HepG2 (cell line): Measurements from ENCODE around the gene MICOS13. TPM values are rescaled to one million over a fixed set of nuclear protein-coding genes. Genes with fewer than 3 reads are reported as not detected.

Source experiments
- AKAP8 ChIP-seq: sonication (generic); formaldehyde crosslinking; IDR thresholded peaks from 2 replicates; pipeline ENCODE4 v1.5.1; 2020; ENCODE audit warnings: mild to moderate bottlenecking, missing genetic modification reagents
- ELF4 ChIP-seq: sonication (generic); formaldehyde crosslinking; IDR thresholded peaks from 2 replicates; pipeline ENCODE4 v1.5.0; 2020; ENCODE audit warnings: missing genetic modification reagents, mild to moderate bottlenecking, moderate library complexity, borderline replicate concordance
- ELK4 ChIP-seq: sonication (generic); formaldehyde crosslinking; IDR thresholded peaks from 2 replicates; pipeline ENCODE4 v1.9.0; 2021; ENCODE audit warnings: missing genetic modification reagents, borderline replicate concordance
- KIAA2018 ChIP-seq: sonication (generic); formaldehyde crosslinking; IDR thresholded peaks from 2 replicates; pipeline ENCODE4 v1.5.0; 2020; ENCODE audit warnings: mild to moderate bottlenecking, missing genetic modification reagents, borderline replicate concordance
- PCBP1 ChIP-seq: fragments of 200-400 bp; formaldehyde crosslinking; IDR thresholded peaks from 2 replicates; pipeline ENCODE4 v1.6.1; 2017; ENCODE audit warnings: mild to moderate bottlenecking, low read depth, low read length, borderline replicate concordance
- STAT6 ChIP-seq: sonication (generic); formaldehyde crosslinking; IDR thresholded peaks from 2 replicates; pipeline ENCODE4 v1.4.0; 2020; ENCODE audit warnings: missing genetic modification reagents, mild to moderate bottlenecking, borderline replicate concordance
- WIZ ChIP-seq: sonication (generic); formaldehyde crosslinking; IDR thresholded peaks from 2 replicates; pipeline ENCODE4 v1.5.1; 2020; ENCODE audit warnings: mild to moderate bottlenecking, missing genetic modification reagents
- ZBTB4 ChIP-seq: sonication (generic); formaldehyde crosslinking; IDR thresholded peaks from 2 replicates; pipeline ENCODE4 v1.4.0; 2020; ENCODE audit warnings: missing genetic modification reagents, mild to moderate bottlenecking, borderline replicate concordance
- ZNF446 ChIP-seq: sonication (generic); formaldehyde crosslinking; IDR thresholded peaks from 2 replicates; pipeline ENCODE4 v1.5.0; 2020; ENCODE audit warnings: mild to moderate bottlenecking, missing genetic modification reagents
- ZNF619 ChIP-seq: sonication (generic); formaldehyde crosslinking; IDR thresholded peaks from 2 replicates; pipeline ENCODE4 v1.4.0; 2020; ENCODE audit warnings: mild to moderate bottlenecking, missing genetic modification reagents
- ZNF720 ChIP-seq: sonication (generic); formaldehyde crosslinking; IDR thresholded peaks from 2 replicates; pipeline ENCODE4 v1.4.0; 2020; ENCODE audit warnings: missing genetic modification reagents
- polyA plus RNA-seq, 8 experiments: library from polyadenylated mRNA; depleted of rRNA in 3 of 8; stranded (reverse) in 7 of 8; unstranded in 1 of 8; fragments of >200 nt; fragmentation: Illumina TruSeq in 4 of 8; extraction: Trizol in 4 of 8; gene quantifications; 2 replicates each; pipeline versions ENCODE4 v1.2.1 to v1.2.3, GENCODE V29; 2011 to 2016; ENCODE audit warnings: low read depth in 4 of 8, missing spikeins in 1 of 8, mixed read lengths in 1 of 8; ENCODE audit not compliant: insufficient read depth in 1 of 8
- total RNA-seq, 5 experiments: library from RNA; depleted of rRNA; stranded (reverse); fragments of >200 nt; fragmentation: Illumina TruSeq; extraction: Trizol; gene quantifications; 2 replicates each; pipeline ENCODE4 v1.2.3, GENCODE V29; 2016; ENCODE audit warnings: low read depth in 1 of 5
- TF ChIP-seq, protein P1 (sequence below): fragments of 450-650 bp; IDR thresholded peaks from 2 replicates; pipeline ENCODE4 v1.6.1; 2017

The MICOS13 gene
- total and polyA plus RNA-seq, 2 of the 13 experiments (the other 11 are each of a cell fraction or from before 2014, with no cell fraction given): 28.8 to 35.4 TPM

DNA sequence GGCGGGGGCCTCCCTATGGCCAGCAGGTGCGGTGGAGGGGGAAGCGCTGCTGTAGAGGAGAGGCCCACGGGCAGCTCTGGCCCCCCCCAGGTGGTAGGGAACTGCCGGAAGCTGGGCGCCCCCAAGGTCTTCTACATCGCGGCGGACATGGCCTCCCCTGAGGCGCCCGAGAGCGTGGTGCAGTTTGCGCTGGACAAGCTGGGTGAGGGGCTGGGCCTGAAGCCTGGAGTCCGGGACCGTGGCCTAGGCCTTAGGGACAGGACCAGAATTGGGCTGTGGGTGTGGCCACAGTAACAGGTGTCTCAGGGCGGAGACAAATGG lies 6.0 kb upstream of the MICOS13 start (continued):
- TF ChIP-seq ZBTB4 (CRISPR knock-in tag) (0 out of 2 replicates have a peak, but pooled peaks have one; percentile 9), STAT6 (CRISPR knock-in tag) (no peak), KIAA2018 (CRISPR knock-in tag) (no peak), ZNF720 (CRISPR knock-in tag) (no peak), ZNF446 (CRISPR knock-in tag) (no peak), AKAP8 (CRISPR knock-in tag) (no peak), PCBP1 (no peak), WIZ (no peak), ZNF619 (CRISPR knock-in tag) (0 out of 2 replicates have a peak, but pooled peaks have one; percentile 4), ELK4 (CRISPR knock-in tag) (no peak), ELF4 (CRISPR knock-in tag) (no peak)
- TF ChIP-seq, protein P1, sequence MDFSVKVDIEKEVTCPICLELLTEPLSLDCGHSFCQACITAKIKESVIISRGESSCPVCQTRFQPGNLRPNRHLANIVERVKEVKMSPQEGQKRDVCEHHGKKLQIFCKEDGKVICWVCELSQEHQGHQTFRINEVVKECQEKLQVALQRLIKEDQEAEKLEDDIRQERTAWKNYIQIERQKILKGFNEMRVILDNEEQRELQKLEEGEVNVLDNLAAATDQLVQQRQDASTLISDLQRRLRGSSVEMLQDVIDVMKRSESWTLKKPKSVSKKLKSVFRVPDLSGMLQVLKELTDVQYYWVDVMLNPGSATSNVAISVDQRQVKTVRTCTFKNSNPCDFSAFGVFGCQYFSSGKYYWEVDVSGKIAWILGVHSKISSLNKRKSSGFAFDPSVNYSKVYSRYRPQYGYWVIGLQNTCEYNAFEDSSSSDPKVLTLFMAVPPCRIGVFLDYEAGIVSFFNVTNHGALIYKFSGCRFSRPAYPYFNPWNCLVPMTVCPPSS: no peak
